Hepatocyte (in vitro differentiated cells): Measurements from ENCODE around the gene SLC25A5.

Experiments used
- EZH2 ChIP-seq: fragments of 200-600 bp; sonication (generic); IDR thresholded peaks from 2 replicates; pipeline ENCODE4 v1.6.1; 2016; ENCODE audit warnings: antibody characterized with exemption, mild to moderate bottlenecking, borderline replicate concordance
- EZH2phosphoT487 ChIP-seq: fragments of 200-600 bp; sonication (generic); IDR thresholded peaks from one replicate; pipeline ENCODE4 v1.6.1; 2018; ENCODE audit warnings: antibody characterized with exemption, mild to moderate bottlenecking, low read depth, moderate library complexity; ENCODE audit not compliant: unreplicated experiment, severe bottlenecking
- TF ChIP-seq, protein P1 (sequence below): fragments of 200-600 bp; sonication (generic); IDR thresholded peaks from 2 replicates; pipeline ENCODE4 v1.5.1; 2016; ENCODE audit warnings: antibody characterized with exemption, mild to moderate bottlenecking; ENCODE audit not compliant: poor library complexity

DNA sequence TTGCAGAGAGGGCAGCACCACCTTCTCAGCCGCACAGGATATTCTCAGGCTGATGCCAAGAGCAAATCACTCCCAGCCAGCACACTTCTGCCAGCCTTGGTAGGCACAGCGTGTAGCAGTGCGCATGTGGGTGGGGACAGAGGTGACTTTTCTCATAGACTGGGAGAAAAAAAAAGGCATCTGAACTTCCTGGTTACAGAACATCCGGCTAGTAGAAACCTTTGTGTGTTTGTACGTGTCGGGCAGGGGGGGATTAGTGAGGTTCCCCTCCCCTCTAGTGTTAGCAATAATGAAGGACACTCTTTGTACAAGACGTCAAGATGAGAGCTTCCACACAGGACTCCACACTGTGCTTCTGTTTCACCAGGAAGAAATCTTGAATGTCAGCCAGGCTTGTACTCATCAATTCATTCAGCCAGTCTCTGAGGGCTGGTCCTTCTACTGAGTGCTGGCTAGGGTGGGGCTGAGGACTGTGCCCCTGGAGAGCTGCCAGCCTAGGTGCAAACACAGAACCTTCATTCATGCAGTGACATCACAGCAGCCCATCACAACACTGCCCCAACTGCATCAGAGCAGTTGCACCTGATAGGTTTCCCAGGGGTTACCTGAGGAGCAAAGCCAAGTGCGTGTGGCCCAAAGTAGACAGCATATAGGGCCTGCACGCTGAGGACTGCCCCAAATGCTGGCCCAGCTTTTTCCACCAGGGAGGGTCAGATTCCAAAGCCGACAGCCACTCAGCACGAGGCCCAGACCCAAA is 34.7 kb downstream of the SLC25A5 start:
- TF ChIP-seq, protein P1, sequence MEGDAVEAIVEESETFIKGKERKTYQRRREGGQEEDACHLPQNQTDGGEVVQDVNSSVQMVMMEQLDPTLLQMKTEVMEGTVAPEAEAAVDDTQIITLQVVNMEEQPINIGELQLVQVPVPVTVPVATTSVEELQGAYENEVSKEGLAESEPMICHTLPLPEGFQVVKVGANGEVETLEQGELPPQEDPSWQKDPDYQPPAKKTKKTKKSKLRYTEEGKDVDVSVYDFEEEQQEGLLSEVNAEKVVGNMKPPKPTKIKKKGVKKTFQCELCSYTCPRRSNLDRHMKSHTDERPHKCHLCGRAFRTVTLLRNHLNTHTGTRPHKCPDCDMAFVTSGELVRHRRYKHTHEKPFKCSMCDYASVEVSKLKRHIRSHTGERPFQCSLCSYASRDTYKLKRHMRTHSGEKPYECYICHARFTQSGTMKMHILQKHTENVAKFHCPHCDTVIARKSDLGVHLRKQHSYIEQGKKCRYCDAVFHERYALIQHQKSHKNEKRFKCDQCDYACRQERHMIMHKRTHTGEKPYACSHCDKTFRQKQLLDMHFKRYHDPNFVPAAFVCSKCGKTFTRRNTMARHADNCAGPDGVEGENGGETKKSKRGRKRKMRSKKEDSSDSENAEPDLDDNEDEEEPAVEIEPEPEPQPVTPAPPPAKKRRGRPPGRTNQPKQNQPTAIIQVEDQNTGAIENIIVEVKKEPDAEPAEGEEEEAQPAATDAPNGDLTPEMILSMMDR, result no peak
- no peak for TF ChIP-seq EZH2phosphoT487
- no peak for TF ChIP-seq EZH2
